SK-N-SH treated with all-trans-retinoic acid at 6 μM for 48 hours (cell line): ENCODE data around the gene FOXP4.

Source experiments
- ARNTL ChIP-seq: fragments of 450-650 bp; formaldehyde crosslinking; IDR thresholded peaks from 2 replicates; pipeline ENCODE4 v1.5.0; 2020; ENCODE audit warnings: low read depth, mild to moderate bottlenecking, moderate library complexity, borderline replicate concordance
- CREB5 ChIP-seq: fragments of 250-450 bp; sonication (Bioruptor Pico); IDR thresholded peaks from 2 replicates; pipeline ENCODE4 v1.5.1; 2020; ENCODE audit warnings: low read depth, mild to moderate bottlenecking, moderate library complexity
- ISL1 ChIP-seq: fragments of 250-450 bp; sonication (Bioruptor Pico); IDR thresholded peaks from 2 replicates; pipeline ENCODE4 v2.1.2; 2022; ENCODE audit warnings: mild to moderate bottlenecking, moderate library complexity
- OSR1 ChIP-seq: fragments of 250-450 bp; sonication (Bioruptor Pico); IDR thresholded peaks from 2 replicates; pipeline ENCODE4 v1.8.0; 2022; ENCODE audit warnings: moderate library complexity, mild to moderate bottlenecking, inconsistent platforms
- RARB ChIP-seq: fragments of 250-450 bp; sonication (Bioruptor Pico); IDR thresholded peaks from 2 replicates; pipeline ENCODE4 v1.8.0; 2021; ENCODE audit warnings: mild to moderate bottlenecking, moderate library complexity
- SNAI2 ChIP-seq: fragments of 250-450 bp; sonication (Bioruptor Pico); IDR thresholded peaks from 2 replicates; pipeline ENCODE4 v1.5.0; 2020; ENCODE audit warnings: mild to moderate bottlenecking, moderate library complexity
- TCF4 ChIP-seq: fragments of 250-450 bp; sonication (Bioruptor Pico); IDR thresholded peaks from 2 replicates; pipeline ENCODE4 v1.8.0; 2021; ENCODE audit warnings: mild to moderate bottlenecking, moderate library complexity, borderline replicate concordance

GRCh38 chr6:41629128-41629527 lies 82.9 kb downstream of the FOXP4 start:
- TF ChIP-seq SNAI2 (CRISPR knock-in tag) (no peak), CREB5 (no peak), ARNTL (no peak), RARB (CRISPR knock-in tag) (no peak), ISL1 (no peak), TCF4 (CRISPR knock-in tag) (no peak), OSR1 (no peak)
